HuH-7.5 (cell line): Measurements from ENCODE around the gene PAQR7.

Source experiments
- DNase-seq: peaks from one replicate; pipeline ENCODE4 v3.0.0; 2011; ENCODE audit warnings: low spot score

The PAQR7 gene

DNA sequence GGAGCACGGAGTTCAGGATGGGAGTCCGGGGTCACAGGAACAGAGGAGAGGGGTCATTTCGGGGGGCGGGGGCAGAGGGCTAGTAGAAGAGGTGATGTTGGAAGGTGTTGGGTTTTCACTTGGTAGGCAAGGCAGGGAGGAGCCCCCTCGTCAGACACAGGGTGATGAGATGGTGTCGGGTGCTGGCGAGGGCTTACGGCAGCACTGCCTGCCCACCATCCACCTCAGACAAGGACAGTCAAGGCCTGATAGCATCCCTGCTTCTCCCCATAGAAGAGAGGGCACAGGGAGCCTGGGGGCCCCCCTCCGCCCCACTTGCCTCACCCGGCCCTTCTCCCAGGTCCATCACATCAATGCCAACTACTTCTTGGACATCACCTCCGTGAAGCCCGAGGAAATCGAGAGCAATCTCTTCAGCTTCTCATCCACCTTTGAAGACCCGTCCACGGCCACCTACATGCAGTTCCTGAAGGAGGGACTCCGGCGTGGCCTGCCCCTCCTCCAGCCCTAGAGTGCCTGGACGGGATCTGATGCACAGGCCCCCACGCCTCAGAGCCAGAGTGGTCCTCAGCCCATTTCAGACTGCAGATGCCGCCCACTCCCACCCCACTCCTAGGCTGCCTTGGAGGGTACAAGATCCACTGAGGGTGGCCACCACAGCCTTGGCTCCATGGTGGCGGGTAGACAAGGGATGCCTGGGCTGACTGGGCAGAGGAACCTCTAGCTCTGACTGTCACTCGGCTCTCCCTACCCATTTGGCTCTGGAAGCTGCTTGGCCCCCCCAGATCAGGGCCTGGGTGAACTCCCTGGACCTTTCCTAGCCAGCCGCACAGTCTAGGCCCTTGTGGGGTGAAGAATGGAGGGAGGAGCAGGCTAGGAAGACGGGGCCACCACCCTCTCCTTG is 60.0 kb downstream of the PAQR7 start:
- no peak for DNase-seq

GRCh38 chr1:25814549-25815087 is 60.9 kb downstream of the PAQR7 start:
- no peak for DNase-seq

- DNase-seq = no peak
Measured at GRCh38 chr1:25813734-25814471, 61.6 kb downstream of the PAQR7 start.

- DNase-seq = no peak
Measured at GRCh38 chr1:25813071-25813733, 62.3 kb downstream of the PAQR7 start.
